GM21367 (cell line): ENCODE results near the gene S100A5.
"Not testable (repeated sequence)": the region's sequence is repeated elsewhere in the genome, so short reads cannot be mapped to it uniquely, and the experiment has no call there.

Experiments
- ATAC-seq: cut with Tn5 transposase; IDR thresholded peaks from one replicate; pipeline ENCODE4 v1.9.1; 2021; ENCODE audit not compliant: unreplicated experiment

The S100A5 gene

DNA sequence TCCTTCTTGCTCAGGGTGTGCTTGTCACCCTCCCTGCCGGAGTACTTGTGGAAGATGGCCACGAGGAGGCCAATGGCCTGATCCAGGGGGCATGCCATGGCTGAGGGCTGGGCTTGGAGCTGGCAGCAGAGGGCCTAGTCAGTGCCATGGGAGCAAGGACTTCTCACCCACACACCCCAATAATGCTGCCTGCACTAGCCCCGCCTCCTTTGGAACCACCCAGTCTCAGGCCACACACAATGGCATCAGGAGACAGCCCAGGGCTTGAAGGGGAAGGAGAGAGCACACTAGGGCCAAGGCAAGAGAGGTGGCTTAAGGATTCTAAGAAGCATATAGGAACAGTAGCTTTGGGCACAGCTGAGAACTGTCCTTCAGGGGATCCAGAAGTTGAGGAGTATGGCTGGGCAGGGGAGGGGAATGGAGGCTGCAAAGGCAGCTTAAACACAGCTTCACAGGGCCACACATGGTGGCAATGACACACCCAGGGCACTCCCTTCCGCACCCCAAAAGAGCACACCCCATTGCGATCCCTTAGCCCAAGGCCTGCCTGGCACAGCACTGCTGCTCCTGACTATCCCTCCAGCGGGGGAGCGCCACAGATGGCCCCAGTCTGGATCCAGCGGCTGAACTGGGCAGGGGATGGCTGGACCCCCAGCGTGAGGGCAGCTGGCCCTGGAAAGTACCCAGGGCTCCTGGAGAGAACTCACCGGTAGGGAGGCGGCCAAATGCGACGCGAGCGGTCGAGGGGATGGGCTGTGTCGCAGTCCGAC lies 5.3 kb downstream of the S100A5 start, which contains the start of gene S100A6:
Gene S100A6, minus strand, starts transcription at position 750 of the 770 bp plus-strand sequence. Its CDS starts 652 bp downstream, at position 98.
- no peak for ATAC-seq

DNA sequence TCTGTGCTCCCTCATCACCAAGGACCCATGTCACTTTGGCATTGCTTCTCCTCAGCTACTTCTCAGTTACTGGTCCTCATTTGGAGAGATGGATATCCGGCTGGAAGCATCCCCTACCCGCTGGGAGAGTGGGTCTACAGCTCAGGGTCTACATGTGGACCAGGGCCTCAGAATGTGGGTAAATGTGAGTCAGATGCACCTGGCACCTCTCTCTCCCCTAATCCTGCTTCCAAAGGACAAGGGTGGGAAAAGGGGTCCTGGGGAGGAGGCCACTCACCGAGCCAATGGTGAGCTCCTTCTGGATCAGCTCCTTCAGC lies 5.9 kb downstream of the S100A5 start:
- ATAC-seq: no peak

DNA sequence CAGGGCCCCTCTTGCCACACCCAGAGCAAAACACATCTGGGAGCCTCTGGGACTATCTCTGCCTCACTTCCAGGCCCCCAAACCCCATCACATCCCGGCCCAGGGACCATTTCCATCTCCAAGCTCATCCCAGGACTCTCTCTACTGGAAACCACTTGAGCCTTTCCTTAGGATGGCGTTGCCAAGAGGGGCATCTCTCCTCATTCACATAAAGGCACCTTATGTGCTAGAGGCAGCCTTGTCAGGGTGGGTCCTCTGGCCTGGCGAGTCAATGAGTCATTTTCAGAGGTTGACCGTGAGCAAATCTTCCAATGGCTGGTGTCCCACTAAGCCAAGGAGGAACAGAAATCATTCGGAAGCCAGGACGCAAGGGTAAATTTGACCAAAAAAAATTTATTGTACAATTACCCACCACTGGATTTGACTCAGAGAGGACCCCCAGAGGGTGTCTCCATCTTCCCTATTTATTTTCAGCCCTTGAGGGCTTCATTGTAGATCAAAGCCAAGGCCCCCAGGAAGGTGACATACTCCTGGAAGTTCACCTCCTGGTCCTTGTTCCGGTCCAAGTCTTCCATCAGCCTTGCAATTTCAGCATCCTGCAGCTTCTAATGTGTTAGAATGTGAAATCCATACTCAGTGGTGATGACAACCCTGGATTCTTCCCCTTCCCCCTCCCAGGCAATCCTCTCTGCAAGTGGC lies 6.4 kb downstream of the S100A5 start:
- no peak for ATAC-seq

DNA sequence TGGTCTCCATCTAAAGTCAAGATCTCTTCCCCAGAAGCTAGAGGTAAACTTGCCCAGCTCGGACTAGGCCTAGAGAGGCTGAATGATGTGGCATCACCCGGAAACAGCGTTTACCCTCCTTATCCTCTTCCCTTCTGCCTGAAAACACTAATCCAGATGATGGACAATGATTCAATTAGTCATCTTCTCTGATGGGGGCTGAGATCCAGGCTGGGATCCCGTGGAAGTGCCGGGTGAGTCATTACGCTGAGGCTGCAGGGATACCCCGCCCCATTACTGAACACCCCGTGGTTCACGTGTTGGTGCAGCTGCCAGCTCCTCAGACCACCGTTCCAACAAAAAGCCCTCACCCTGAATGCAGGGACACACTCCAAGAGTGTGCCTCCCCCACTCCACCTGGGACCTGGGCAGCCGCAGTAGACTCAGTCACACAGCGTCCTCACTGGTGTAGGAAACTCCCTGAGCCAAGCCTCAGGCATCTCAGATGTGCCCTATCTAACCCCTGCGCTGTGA lies 7.0 kb downstream of the S100A5 start:
- no peak for ATAC-seq

DNA sequence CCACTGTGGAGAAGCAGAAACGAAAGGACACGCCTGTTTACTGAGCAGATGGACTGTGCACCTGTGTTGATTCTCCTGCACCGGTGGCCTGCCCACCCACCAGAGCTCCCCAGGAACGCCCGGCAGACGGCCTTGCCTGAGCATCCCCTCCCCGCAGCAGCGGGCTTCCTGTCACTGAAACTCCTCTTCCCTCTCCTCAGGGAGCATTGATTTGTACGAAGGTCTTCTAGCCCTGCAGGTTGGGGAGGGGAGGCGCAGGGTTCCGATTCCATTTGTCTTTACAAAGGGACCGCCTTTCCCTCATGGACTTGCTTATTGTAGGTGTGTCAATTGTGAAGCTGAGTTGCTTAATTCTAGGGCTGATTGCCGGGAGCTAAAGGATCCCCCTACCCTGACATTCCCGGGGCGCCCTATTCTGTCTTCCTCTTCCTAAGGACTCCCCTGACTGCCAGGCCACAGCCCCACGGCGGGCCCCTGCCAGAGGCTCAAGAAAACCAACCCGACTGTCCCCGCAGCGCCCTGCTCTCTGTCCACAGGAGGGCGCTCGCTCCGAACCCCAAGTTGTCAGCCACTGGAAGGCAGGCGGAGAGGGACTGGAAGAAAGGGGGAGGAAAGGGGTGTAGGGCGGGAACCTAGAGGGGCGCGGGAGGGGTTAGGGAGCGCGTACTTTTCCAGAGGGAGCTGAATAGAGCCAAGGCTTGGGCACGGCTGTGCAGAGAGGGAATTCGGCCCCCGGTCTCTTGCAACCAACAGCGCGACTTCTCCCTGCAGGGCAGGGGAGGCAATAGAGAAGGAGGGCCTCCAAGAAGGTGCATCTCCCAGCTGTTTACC lies 7.8 kb downstream of the S100A5 start:
- no peak for ATAC-seq

DNA sequence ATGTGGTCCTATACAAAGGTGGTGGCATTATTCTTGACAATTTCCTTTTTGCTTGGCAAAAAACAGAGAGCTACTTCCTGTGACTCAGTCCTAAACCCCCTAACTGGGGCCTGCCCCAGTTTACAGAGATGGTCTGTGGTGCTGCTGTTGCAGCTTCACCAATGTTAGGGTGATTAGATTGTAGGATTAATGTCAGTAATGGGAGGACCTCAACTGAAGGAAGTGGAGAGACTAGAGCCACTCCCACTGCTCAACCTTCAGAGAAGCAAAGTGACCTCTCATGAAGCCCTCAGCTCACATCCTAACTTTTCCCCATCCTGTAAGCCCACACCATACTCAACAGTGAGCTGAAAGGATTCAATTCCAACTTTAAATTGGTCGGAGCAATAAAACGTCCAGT lies 8.6 kb downstream of the S100A5 start:
- no peak for ATAC-seq

DNA sequence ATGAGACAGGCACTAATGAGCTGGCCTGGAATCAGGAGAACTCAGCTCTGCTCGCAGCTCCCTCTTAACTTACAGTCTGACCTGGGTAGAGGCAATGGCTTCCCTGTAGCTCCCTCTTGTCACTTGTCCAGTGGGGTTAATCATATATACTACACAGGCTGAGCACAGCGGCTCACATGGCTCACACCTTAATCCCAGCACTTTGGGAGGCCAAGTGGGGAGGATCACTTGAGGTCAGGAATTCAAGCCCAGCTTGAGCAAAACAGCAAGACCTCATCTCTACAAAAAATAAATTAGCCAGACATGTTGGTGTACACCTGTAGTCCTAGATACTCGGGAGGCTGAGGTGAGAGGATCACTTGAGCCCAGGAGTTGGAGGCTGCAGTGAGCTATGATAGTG lies 9.1 kb downstream of the S100A5 start:
- ATAC-seq: no peak

DNA sequence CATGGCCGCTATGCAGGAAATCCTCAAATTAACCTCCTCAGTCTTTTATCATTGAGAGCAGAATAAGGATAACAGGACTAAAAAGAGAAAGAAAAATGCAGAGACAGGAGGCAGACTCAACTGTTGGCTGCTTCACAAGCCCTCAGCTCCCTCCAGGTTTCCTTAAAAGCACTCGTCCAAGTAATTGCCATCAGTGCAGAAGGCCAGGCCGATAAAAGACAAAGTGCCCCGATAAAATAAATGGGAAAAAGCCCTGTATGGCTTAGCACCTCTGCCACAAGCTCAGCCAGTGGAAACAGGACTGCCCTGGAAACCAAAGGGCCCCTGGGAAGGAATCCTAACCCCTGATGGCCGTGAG lies 13.1 kb downstream of the S100A5 start:
- no peak for ATAC-seq

DNA sequence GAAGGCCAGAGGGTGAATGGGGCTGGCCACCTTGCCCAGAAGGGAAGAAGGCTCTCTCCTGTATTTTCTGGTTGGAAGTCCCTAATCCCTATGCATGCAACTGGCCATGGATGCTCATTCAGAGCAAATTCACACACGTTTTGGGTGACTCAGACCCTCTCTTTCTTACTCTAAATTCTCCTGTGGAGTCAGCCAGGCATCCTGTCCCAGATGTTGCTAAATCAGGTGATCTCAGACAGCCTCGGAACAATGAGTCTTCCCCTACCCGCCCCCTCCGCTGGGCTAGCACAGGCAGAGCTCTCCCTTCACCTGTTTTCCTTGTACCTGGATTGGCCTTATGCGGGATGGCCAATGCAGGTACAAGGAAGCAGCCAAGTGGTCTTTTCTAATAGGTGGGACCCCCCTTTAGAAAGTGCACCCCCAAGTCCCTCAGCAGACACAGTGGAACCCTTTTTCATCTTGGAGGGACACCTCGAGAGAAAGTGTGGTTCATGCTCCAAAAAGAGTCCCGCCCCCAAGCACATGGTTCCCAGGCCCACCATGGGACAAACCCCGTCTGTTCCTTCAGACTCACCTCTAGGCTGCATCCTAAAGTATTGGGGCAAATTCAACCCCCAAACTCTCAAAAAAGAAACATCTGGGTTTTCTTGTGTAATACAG lies 13.6 kb downstream of the S100A5 start:
- ATAC-seq: no peak

DNA sequence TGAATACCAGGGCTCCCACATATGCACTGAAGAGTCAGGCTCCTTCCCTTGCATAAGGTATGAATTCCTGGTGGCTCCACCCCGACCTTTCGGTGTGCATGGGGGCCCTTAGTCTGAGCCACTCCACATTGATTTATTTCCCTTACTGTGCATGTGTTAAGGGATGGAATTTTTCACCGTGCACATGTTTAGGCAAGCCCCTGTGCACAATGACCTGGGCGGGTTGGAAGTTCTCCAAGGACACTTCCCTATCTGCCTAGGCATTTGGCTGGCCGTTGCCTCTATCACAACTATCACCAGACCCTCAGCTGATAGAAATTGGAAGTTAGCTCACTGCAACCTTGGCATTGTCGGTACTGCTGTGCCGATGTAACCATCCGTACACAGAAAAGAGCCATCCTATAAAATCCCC lies 14.6 kb downstream of the S100A5 start:
- ATAC-seq: no peak

DNA sequence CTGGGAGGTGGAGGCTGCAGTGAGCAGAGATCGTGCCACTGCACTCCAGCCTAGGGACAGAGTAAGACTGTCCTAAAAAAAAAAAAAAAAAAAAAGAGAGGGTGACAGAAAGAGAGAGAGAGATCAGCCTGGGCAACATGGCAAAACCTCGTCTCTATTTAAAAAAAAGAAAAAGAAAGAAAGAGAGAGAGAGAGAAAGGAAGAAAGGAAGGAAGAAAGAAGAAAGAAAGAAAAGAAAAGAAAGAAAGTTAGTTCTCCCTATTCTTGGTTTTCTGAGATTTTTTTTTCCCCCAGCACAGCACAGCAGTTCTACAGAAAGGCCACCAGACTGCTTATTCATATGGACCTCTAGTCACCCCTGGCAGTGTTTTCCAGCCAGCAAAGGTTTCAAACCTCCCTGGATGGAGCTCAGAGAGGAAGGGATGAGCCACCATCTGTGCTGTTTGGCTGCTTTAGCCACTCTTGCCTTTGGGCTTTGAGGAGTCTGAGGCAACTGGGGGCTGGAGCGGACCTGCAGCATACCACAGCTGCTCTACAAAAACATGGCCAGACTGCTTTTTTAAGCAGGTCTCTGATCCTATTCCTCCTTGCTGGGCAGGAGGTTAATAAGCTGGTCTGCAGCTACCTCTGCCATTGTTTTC lies 15.5 kb downstream of the S100A5 start:
- no peak for ATAC-seq

DNA sequence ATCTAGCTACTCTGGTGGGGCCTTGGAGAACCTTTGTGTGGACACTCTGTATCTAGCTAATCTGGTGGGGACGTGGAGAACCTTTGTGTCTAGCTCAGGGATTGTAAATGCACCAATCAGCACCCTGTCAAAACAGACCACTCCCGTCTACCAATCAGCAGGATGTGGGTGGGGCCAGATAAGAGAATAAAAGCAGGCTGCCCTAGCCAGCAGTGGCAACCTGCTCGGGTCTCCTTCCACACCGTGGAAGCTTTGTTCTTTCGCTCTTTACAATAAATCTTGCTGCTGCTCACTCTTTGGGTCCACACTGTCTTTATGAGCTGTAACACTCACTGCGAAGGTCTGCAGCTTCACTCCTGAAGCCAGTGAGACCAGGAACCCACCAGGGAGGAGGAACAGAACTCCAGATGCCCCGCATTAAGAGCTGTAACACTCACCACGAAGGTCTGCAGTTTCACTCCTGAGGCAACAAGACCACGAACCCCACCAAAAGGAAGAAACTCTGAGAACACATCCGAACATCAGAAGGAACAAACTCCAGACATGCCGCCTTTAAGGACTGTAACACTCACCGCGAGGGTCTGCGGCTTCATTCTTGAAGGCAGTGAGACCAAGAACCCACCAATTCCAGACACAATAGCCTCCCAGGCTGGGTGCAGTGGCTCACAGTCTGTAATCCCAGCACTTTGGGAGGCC lies 18.2 kb downstream of the S100A5 start:
- ATAC-seq: not testable (repeated sequence)

DNA sequence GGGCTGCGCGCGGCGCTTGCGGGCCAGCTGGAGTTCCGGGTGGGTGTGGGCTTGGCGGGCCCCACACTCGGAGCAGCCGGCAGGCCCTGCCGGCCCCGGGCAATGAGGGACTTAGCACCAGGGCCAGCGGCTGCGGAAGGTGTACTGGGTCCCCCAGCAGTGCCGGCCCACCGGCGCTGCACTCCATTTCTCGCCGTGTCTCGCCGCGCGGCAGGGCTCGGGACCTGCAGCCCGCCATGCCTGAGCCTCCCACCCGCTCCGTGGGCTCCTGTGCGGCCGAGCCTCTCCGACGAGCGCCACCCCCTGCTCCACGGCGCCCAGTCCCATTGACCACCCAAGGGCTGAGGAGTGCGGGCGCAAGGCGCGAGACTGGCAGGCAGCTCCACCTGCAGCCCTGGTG lies 18.9 kb downstream of the S100A5 start:
- not testable (repeated sequence) for ATAC-seq

DNA sequence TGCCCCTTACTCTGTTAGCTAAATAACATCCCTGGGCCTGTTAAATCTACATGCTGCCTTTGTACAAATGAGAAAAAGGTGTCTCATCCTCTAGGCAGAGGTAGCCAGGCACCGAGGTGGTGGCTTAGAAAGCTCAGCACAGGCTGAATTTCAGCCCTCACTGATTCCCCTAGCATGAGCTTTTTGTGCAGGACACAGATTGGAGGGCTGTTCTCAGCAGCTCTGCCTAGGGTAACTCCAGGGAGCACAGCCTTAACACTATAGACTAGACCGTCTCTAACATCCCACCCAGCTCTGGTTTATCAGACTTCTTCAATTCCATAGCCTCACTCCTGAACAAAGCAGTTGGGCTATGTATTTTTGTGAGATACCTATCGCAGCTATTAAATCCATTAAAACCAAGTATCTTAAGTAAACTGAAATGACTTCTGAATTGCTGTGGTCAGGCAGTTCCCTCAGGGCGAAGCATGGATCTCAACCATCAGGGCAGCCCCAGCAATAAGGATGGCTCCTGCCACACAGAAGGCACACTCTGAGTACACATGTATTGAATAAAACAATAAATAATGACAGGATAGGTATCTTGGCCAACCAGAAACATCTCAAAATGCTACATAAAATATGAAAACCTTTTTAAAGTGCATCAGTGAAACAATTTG lies 19.8 kb downstream of the S100A5 start:
- ATAC-seq: no peak

DNA sequence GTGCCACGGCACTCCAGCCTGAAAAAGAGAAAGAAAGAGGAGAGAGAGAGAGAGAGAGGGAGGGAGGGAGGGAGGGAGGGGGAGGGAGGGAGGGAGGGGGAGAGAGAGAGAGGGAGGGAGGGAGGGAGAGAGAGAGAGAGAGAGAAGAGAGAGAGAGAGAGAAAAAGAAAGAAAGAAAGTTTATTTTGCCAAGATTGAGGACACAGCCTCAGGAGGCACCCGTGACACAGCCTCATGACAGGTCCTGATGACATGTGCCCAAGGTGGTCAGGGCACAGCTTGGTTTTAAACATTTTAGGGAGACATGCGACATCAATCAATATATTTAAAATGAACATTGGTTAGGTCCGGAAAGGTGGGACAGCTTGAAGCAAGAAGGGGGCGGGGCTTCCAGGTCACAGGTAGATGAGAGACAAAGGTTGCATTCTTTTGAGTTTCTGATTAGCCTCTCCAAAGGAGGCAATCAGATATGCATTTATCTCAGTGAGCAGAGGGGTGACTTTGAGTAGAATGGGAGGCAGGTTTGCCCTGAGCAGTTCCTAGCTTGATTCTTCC lies 20.5 kb downstream of the S100A5 start:
- not testable (repeated sequence) for ATAC-seq

DNA sequence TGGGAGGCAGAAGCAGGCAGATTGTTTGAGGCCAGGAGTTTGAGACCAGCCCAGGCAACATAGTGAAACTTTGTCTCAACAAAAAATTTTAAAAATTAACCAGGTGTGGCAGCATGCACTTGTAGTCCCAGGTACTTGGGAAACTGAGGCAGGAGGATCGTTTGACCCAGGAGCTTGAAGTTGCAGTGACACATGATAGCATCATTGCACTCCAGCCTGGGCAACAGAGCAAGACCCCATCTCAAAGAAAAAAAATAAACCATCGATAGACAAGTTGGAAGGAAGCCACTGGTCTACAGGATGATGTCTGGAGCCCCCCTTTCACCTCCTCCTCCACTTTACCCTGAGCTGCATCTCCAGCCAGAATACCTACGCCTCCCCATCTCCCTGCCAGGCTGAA lies 21.5 kb downstream of the S100A5 start:
- ATAC-seq: no peak

DNA sequence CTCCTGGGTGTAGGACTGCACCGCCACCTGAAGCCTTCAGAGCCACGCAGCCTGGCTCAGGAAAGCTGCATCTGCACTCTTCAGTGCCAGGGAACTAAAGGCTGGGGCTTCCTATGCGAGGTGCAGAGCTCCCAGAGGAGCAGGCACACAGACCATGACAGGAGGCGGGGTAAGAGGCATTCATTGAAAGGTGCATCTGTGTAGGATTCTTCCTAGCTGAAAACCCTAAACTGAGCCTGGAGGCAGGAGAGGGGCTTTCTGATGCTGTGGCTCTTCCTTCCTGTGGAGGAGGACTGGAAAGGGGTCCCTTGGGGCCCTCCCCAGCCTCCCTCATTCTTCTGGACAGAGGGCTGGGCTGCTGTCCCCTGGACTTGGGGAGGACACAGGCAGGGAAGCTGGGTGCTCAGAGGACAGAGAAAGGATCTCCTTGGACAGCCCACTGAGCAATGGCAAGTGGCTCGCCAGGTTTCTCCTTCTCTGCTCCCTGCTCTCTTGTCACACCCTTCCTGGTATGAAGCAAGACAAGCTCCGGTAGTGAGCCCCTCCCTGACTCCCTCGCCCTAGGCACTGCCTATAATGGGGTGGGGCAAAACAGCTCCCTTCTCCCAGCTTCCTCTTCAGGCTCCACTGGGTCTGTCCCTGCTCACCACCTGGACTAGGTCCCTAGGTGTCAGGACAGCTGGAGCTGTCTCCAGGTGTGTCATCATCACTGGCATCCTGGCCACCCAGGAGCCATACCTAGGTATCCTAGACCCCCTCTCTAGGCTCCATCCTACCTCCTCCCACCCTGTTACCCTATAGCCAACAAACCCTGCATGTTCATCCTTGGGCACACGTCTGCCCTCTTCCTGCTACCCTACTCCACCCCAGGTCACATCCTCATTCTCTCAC lies 25.0 kb downstream of the S100A5 start:
- no peak for ATAC-seq

DNA sequence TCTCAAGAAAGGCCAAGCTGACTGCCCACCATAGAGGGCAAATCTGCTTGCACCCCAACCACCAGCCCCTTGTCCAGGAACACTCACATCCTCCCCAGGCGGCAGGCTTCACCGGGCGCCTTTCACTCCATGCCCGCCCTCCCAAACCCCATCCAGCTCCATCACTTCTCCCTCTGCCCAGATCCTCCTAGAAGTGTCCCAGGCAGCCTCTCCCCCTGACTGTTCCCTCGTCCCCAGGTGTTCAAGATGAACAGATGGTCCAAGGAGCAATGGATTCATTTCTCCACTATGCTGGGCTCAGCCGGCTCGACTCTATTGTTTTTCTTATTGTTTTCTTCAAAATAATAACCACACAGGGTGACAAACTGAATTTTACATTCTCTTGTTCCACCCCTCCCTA lies 27.1 kb downstream of the S100A5 start:
- ATAC-seq: no peak
